Colonic mucosa (tissue), 4 donors: ENCODE measurements around the gene SH3PXD2A. TPM values are rescaled to one million over a fixed set of nuclear protein-coding genes. Genes with fewer than 3 reads are reported as not detected.

ENCODE experiments used
- DNase-seq: peaks from one replicate; pipeline ENCODE4 v3.0.0-alpha.2; 2020
- H3K27ac ChIP-seq: fragments of 200-600 bp; one replicate; pipeline ENCODE4 v1.8.0; 2021
- H3K27me3 ChIP-seq: fragments of 200-600 bp; one replicate; pipeline ENCODE4 v1.8.0; 2021
- H3K36me3 ChIP-seq: fragments of 200-600 bp; one replicate; pipeline ENCODE4 v1.8.0; 2021
- H3K4me1 ChIP-seq: fragments of 200-600 bp; one replicate; pipeline ENCODE4 v1.8.0; 2021; ENCODE audit warnings: mild to moderate bottlenecking
- H3K4me3 ChIP-seq: fragments of 200-600 bp; one replicate; pipeline ENCODE4 v1.8.0; 2021
- H3K9ac ChIP-seq, 2 donors: one replicate each; pipeline ENCODE4 v1.7.0; 2013; ENCODE audit warnings: control low read depth in 2 of 2, low read depth in 2 of 2, low read length in 2 of 2
- H3K9me3 ChIP-seq: fragments of 200-600 bp; one replicate; pipeline ENCODE4 v1.8.0; 2021
- intact Hi-C: fragments of 100-400 bp; cut with DNase I; formaldehyde crosslinking; loops from one replicate; pipeline ENCODE4 v1.14.1; 2022
- total RNA-seq, 2 donors: library from RNA; stranded (reverse); fragmentation: NEBNext Ultra II Directional in 1 of 2; extraction: Animal tissue kit (Norgen Biotek cat#: 25700) in 1 of 2; gene quantifications; one replicate each; pipeline ENCODE4 v1.2.1, GENCODE V29; 2021
- TF ChIP-seq, protein P1 (sequence below): fragments of 200-600 bp; IDR thresholded peaks from one replicate; pipeline ENCODE4 v1.8.0; 2022; ENCODE audit warnings: antibody characterized with exemption, mild to moderate bottlenecking
- donor health status: healthy.
- donor health status: DM: no; HTN: no; CAD: no.
- donor health status: DM: no; HTN: no; CAD: no.

The SH3PXD2A gene
- total RNA-seq, 2 donors from 2014 or later = 37.5 to 40.8 TPM

DNA sequence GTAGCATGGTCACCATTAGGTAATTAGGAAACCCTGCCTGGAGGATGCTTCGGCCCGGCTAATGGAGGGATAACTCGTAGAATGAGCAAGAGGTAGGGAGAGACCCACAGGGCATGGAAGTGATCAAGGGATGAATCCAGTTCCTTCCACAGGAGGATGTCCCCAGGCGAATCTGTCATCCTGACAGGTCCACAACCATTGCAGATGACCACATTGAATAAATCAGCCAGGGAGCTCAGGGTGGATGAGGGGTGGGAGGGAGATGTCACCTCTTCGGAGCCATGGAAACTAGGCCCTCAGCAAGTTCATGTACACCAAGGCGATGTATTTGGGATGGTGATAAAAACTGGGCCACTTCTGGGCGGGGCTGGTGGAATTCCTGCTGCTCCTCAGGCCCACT lies 28.5 kb downstream of the SH3PXD2A start:
- H3K9me3 ChIP-seq = no peaks in the 10 kb centered on the region
- H3K4me1 ChIP-seq = no peaks in the 10 kb centered on the region
- no peak overlapping the region for H3K9ac ChIP-seq
- no peak overlapping the region for H3K27ac ChIP-seq
- H3K36me3 ChIP-seq = no peaks in the 10 kb centered on the region
- intact Hi-C loops = no loop called here
- TF ChIP-seq, protein P1, sequence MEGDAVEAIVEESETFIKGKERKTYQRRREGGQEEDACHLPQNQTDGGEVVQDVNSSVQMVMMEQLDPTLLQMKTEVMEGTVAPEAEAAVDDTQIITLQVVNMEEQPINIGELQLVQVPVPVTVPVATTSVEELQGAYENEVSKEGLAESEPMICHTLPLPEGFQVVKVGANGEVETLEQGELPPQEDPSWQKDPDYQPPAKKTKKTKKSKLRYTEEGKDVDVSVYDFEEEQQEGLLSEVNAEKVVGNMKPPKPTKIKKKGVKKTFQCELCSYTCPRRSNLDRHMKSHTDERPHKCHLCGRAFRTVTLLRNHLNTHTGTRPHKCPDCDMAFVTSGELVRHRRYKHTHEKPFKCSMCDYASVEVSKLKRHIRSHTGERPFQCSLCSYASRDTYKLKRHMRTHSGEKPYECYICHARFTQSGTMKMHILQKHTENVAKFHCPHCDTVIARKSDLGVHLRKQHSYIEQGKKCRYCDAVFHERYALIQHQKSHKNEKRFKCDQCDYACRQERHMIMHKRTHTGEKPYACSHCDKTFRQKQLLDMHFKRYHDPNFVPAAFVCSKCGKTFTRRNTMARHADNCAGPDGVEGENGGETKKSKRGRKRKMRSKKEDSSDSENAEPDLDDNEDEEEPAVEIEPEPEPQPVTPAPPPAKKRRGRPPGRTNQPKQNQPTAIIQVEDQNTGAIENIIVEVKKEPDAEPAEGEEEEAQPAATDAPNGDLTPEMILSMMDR = no peak
- no peak for DNase-seq
- H3K4me3 ChIP-seq = no peak overlapping the region
- no peaks in the 10 kb centered on the region for H3K27me3 ChIP-seq

DNA sequence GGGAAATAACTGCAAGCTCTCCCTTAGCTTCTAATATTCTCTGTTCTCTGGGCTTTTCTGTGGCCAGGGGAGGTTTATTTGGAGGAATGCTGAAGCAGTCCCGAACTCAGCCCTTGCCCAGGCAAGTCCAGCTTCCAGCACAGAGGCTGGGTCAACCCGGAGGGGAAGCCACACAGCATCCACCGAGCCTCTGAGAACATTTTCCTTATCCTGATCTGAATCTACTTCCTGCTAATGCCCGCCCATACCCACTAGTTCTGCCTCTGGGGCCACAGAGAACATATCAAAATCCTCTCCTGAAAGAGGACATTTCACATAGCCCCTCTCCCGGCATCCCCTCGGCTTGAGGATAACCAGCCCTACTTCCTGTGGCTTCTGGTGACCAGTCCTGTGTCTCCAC lies 31.1 kb downstream of the SH3PXD2A start:
- H3K9ac ChIP-seq = no peak overlapping the region
- intact Hi-C loops = no loop called here

DNA sequence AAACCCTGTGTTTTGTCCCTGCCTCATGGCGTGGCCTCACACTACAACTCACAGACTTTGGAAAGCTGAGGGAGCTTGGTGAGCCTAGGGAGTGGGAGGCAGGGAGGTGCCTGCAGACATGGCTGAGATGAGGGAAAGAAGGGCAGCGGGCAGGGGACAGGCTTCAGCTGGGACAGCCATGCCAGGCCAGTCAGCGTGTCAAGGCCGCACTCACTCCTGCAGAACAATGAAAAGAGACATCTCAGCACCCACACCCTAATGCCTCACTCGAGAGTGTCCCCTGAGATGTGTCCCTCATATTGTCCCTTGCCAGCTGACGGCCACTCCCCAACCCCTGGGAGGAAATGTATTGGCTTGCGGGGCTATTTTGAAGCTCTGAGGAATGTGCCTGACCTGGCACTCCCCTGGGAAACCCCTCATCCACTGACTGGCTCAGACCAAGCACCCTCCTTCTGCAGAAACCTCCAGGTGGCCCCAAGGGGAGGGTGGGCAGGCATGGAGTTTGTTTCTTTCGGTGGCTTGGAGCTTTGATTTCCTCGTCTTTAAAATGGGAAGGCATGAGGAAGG lies 31.6 kb downstream of the SH3PXD2A start:
- DNase-seq = no peak
- H3K9me3 ChIP-seq = no peaks in the 10 kb centered on the region
- no peak overlapping the region for H3K4me3 ChIP-seq
- H3K27ac ChIP-seq = no peak overlapping the region
- intact Hi-C loops = no loop called here
- H3K4me1 ChIP-seq = peaks cover 8% of the 10 kb centered on the region
- H3K27me3 ChIP-seq = no peaks in the 10 kb centered on the region
- H3K36me3 ChIP-seq = no peaks in the 10 kb centered on the region
- TF ChIP-seq, protein P1 = no peak
- H3K9ac ChIP-seq = no peak overlapping the region

More for the DNA sequence above, 31.1 kb downstream of the SH3PXD2A start:
- Histone ChIP-seq H3K4me3 (no peak overlapping the region), H3K27ac (no peak overlapping the region), H3K27me3 (no peaks in the 10 kb centered on the region), H3K36me3 (no peaks in the 10 kb centered on the region), H3K4me1 (peaks cover 6% of the 10 kb centered on the region), H3K9me3 (no peaks in the 10 kb centered on the region)
- TF ChIP-seq, protein P1 = no peak
- DNase-seq = no peak

DNA sequence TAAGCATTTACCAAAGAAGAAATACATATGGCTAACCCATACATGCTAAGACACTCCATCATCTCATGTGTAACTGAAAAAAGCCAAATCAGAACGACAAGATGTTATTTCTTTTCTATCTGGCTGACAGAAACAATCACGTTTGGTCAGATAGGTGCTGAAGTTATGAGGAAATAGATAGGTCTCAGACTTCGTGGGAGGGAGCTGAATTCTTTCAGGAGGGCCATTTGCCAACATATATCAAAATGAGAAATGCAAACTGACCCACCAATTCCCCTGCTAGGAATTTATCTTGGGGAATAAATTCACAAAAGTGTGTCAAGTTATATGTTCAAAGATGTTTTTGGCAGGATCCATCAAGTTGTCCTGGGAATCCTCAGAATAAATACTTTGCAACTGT lies 32.6 kb downstream of the SH3PXD2A start:
- H3K9me3 ChIP-seq = no peaks in the 10 kb centered on the region
- no peak overlapping the region for H3K27ac ChIP-seq
- H3K36me3 ChIP-seq = no peaks in the 10 kb centered on the region
- no peak overlapping the region for H3K4me3 ChIP-seq
- no peak for DNase-seq
- intact Hi-C loops = no loop called here
- peaks cover 13% of the 10 kb centered on the region for H3K4me1 ChIP-seq
- no peaks in the 10 kb centered on the region for H3K27me3 ChIP-seq
- TF ChIP-seq, protein P1 = no peak
- no peak overlapping the region for H3K9ac ChIP-seq

DNA sequence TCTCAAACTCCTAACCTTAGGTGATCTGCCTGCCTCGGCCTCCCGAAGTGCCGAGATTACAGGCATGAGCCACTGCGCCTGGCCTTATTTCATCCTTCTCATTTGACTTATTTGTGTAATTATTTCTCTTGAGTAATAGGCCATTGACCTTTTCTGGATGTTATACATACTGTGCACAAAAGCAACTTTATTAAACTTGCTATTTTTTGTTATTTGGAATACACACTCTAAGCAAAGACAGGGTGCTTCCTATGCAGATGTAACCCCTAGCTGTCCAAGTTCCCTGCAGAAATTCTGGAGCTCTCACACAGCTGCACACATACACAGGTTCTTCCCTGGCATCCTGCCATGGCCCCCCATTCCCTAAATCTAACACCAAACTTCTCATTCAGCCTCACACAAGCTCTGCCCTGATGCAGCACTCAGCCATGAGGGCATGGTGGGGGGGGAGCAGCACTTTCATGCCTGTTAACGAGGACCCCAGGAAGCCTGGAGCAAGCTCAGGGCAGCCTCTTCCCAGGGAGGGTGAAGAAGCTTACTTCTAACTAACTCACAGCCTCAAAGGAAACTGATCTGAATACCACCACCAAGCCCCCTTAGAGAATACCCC lies 33.2 kb downstream of the SH3PXD2A start:
- Histone ChIP-seq H3K27ac (no peak overlapping the region), H3K9ac (no peak overlapping the region), H3K27me3 (no peaks in the 10 kb centered on the region), H3K4me1 (peaks cover 13% of the 10 kb centered on the region), H3K9me3 (no peaks in the 10 kb centered on the region), H3K36me3 (no peaks in the 10 kb centered on the region), H3K4me3 (no peak overlapping the region)
- intact Hi-C loops = no loop called here
- TF ChIP-seq, protein P1 = no peak
- no peak for DNase-seq
